AG10803 (cell line): ENCODE measurements around the gene CYBC1.

Experiments used
- DNase-seq: peaks from one replicate; pipeline ENCODE4 v3.0.0; 2010; ENCODE audit warnings: low read depth
- H3K4me3 ChIP-seq: 2 replicates; pipeline ENCODE4 v1.5.1; 2011; ENCODE audit warnings: mild to moderate bottlenecking, low read length, control low read depth
- TF ChIP-seq, protein P1 (sequence below): conservative IDR thresholded peaks from 2 replicates; pipeline ENCODE4 v1.5.1; 2011; ENCODE audit warnings: mild to moderate bottlenecking, low read length, control low read depth, inconsistent platforms

Gene CYBC1

GRCh38 chr17:82397449-82398335 lies 52.9 kb downstream of the CYBC1 start:
- peak overlapping the region; percentile 44 for H3K4me3 ChIP-seq
- TF ChIP-seq, protein P1, sequence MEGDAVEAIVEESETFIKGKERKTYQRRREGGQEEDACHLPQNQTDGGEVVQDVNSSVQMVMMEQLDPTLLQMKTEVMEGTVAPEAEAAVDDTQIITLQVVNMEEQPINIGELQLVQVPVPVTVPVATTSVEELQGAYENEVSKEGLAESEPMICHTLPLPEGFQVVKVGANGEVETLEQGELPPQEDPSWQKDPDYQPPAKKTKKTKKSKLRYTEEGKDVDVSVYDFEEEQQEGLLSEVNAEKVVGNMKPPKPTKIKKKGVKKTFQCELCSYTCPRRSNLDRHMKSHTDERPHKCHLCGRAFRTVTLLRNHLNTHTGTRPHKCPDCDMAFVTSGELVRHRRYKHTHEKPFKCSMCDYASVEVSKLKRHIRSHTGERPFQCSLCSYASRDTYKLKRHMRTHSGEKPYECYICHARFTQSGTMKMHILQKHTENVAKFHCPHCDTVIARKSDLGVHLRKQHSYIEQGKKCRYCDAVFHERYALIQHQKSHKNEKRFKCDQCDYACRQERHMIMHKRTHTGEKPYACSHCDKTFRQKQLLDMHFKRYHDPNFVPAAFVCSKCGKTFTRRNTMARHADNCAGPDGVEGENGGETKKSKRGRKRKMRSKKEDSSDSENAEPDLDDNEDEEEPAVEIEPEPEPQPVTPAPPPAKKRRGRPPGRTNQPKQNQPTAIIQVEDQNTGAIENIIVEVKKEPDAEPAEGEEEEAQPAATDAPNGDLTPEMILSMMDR = no peak
- DNase-seq = no peak

DNA sequence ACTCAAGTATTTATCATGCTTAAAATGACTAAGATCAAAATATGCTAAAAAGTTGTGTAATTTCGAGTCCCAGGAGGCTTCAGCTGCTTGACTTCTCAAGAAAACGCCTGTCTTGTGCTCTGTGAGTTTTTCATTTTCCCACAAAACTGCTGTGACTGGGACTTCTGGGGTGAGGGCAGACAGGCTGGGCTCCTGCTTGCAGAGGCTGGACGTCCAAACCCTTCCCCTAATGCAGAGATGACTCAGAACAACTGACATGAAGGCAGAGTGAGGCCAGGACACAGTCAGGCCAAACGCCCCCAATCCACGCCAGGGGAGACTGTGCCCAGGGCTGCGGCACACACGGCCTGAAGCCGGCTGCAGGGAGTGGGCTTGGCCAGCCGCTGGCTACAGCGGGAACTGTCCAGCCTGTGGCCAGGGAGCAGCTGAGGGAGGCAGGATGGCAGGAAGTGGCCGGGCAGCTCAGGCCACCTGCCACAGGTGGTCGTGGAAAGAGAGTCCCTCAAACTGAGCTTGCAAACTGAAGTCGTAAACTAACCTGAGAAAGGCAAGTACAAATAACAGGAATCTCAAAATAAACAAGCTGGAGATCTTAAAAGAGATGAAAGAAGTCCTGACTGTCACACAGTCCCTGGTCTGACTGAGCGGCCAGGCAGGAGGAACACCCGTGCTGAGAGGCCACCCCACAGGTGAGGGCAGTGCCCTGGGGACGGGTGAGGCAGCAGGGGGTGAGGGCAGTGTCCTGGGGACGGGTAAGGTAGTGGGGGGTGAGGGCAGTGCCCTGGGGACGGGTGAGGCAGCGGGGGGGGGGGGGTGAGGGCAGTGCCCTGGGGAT lies 53.7 kb downstream of the CYBC1 start:
- H3K4me3 ChIP-seq = peak overlapping the region; percentile 44
- TF ChIP-seq, protein P1 = no peak
- peak; percentile 99 for DNase-seq

- no peak for DNase-seq
- H3K4me3 ChIP-seq = no peak overlapping the region
- TF ChIP-seq, protein P1 = no peak
These were observed 56.3 kb downstream of the CYBC1 start for GRCh38 chr17:82394278-82394677.

GRCh38 chr17:82392941-82393340 lies 57.6 kb downstream of the CYBC1 start:
- no peak for DNase-seq
- TF ChIP-seq, protein P1 = no peak
- H3K4me3 ChIP-seq = no peak overlapping the region
